ENCODE data around the gene PIP4K2C. TPM values are rescaled to one million over a fixed set of nuclear protein-coding genes. Genes with fewer than 3 reads are reported as not detected.
"Not testable (repeated sequence)": the region's sequence is repeated elsewhere in the genome, so short reads cannot be mapped to it uniquely, and the experiment has no call there.

PIP4K2C gene
- total RNA-seq, 4 donors from 2014 or later, result 21.7 to 38.7 (median 33.1) TPM

GRCh38 chr12:57558864-57559263, 32.1 kb upstream of the PIP4K2C start:
- no peaks in the 10 kb centered on the region for H3K9me3 ChIP-seq
- no peaks in the 10 kb centered on the region for H3K4me1 ChIP-seq
- no peak overlapping the region for H3K4me3 ChIP-seq
- H3K27me3 ChIP-seq, result no peaks in the 10 kb centered on the region
- no peak for ATAC-seq
- TF ChIP-seq POLR2AphosphoS5 (IDR thresholded peaks at IDR 0.05), result no peak
- no peak for TF ChIP-seq EP300 (IDR thresholded peaks at IDR 0.05)
- TF ChIP-seq POLR2A (IDR thresholded peaks at IDR 0.05), result no peak
- TF ChIP-seq CTCF (IDR thresholded peaks at IDR 0.05), result no peak
- 85% methylated on average over 2 to 4 of the region's 4 CpGs for WGBS, 2 donors (ENCODE audit: low coverage in 1 of 2)
- H3K27ac ChIP-seq, result no peak overlapping the region
- H3K36me3 ChIP-seq, result no peaks in the 10 kb centered on the region

GRCh38 chr12:57560516-57560915, 30.5 kb upstream of the PIP4K2C start:
- no peak for ATAC-seq
- 94 to 100% methylated on average over 1 to 2 of the region's 2 CpGs for WGBS, 2 donors (ENCODE audit: low coverage in 1 of 2)
- Histone ChIP-seq H3K4me3 (no peak overlapping the region), H3K36me3 (no peaks in the 10 kb centered on the region), H3K27ac (no peak overlapping the region), H3K4me1 (no peaks in the 10 kb centered on the region), H3K27me3 (no peaks in the 10 kb centered on the region), H3K9me3 (no peaks in the 10 kb centered on the region)
- TF ChIP-seq POLR2A (IDR thresholded peaks at IDR 0.05) (no peak), EP300 (IDR thresholded peaks at IDR 0.05) (no peak)

DNA sequence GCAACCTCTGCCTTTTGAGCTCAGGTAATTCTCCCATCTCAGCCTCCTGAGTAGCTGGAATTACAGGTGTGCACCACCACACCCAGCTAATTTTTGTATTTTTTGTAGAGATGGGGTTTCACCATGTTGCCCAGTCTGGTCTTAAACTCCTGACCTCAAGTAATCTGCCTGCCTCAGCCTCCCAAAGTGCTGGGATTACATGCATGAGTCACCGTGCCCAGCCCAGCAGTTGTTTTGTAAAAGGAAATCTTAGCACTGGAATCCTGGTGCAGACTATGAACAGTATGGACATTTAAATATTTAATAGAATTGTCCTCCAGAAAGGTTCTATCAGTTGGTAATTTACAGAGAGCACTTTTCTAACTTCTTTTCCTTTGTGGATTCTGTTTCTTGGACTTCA, 29.9 kb upstream of the PIP4K2C start:
- not testable (repeated sequence) for H3K4me3 ChIP-seq, H3K27ac ChIP-seq, ATAC-seq, H3K4me1 ChIP-seq, H3K9me3 ChIP-seq, H3K36me3 ChIP-seq, H3K27me3 ChIP-seq
- WGBS, 2 donors (ENCODE audit: low coverage in 1 of 2), result 36% methylated on average over 1 of the region's 1 CpG; no CpG with 5 or more reads in 1 of the 2 donors

GRCh38 chr12:57563358-57563757, 27.6 kb upstream of the PIP4K2C start:
- Histone ChIP-seq H3K36me3 (peaks cover 0 to 1% of the 10 kb centered on the region in 2 donors), H3K27me3 (peaks cover 17% of the 10 kb centered on the region), H3K4me3 (no peak overlapping the region), H3K4me1 (no peaks in the 10 kb centered on the region), H3K27ac (no peak overlapping the region), H3K9me3 (no peaks in the 10 kb centered on the region)
- ATAC-seq, result no peak
- WGBS, 2 donors (ENCODE audit: low coverage in 1 of 2), result 58 to 75% methylated on average over 4 of the region's 4 CpGs
- TF ChIP-seq EP300 (IDR thresholded peaks at IDR 0.05) (no peak), POLR2AphosphoS5 (IDR thresholded peaks at IDR 0.05) (no peak), CTCF (IDR thresholded peaks at IDR 0.05) (no peak), POLR2A (IDR thresholded peaks at IDR 0.05) (no peak)

DNA sequence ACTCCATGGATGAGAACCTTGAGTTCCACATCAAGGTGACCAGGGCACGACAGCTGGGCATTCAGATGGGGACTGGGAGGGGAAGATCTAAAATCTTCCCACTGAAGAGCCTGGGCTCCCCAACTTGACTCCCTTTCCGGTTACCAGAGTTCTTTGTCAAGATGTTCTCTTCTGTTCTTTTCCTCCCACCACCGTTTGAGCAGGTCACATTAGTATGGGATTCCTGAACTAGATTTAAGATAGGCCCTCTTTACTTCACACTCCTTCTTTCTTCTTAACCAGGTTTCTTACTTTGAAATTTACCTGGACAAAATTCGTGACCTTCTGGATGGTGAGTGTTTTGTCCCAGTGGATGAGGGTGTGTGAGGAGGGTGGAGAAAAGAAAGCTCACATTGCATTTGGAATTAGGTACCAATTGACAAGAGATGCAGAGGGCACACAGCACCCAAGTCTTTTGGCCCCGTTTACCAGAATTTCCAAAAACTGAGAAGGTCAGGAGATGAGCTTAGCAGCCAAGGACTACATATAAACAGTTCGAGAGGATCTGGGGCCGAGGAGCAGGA, 26.7 kb upstream of the PIP4K2C start:
- peaks cover 18% of the 10 kb centered on the region for H3K27me3 ChIP-seq
- peaks cover 0 to 10% of the 10 kb centered on the region in 2 donors for H3K36me3 ChIP-seq
- no peak for ATAC-seq
- no peaks in the 10 kb centered on the region for H3K4me1 ChIP-seq
- 70 to 81% methylated on average over 6 to 7 of the region's 7 CpGs for WGBS, 2 donors (ENCODE audit: low coverage in 1 of 2)
- no peak overlapping the region for H3K27ac ChIP-seq
- TF ChIP-seq POLR2A (IDR thresholded peaks at IDR 0.05) (no peak), CTCF (IDR thresholded peaks at IDR 0.05) (no peak)
- no peak overlapping the region for H3K4me3 ChIP-seq
- no peaks in the 10 kb centered on the region for H3K9me3 ChIP-seq

DNA sequence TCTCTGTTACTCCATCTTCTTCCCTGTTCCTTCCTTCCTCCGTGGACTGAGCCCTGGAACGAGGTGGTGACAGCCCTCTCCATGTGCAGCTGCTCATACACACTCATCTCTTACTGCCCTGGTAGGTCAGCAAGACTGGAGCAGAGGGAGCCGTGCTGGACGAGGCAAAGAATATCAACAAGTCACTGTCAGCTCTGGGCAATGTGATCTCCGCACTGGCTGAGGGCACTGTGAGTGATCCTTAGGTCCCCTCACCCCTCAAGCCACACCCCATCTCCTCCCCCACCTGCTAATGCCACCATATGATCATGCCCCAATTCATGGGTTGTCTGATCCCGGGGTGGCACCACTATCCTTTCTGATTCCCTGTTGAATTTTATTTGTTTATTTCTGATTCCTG, 22.2 kb upstream of the PIP4K2C start:
- Histone ChIP-seq H3K4me3 (no peak overlapping the region), H3K27me3 (peaks cover 18% of the 10 kb centered on the region), H3K36me3 (peaks cover 0 to 42% of the 10 kb centered on the region in 2 donors), H3K9me3 (no peaks in the 10 kb centered on the region), H3K4me1 (no peaks in the 10 kb centered on the region), H3K27ac (no peak overlapping the region)
- TF ChIP-seq EP300 (IDR thresholded peaks at IDR 0.05) (no peak), POLR2A (IDR thresholded peaks at IDR 0.05) (no peak), CTCF (IDR thresholded peaks at IDR 0.05) (no peak), POLR2AphosphoS5 (IDR thresholded peaks at IDR 0.05) (no peak)
- no peak for ATAC-seq
- 80 to 94% methylated on average over 1 to 2 of the region's 6 CpGs for WGBS, 2 donors (ENCODE audit: low coverage in 1 of 2)
